H9 (cell line): ENCODE results near the gene ARHGAP22. TPM values are rescaled to one million over a fixed set of nuclear protein-coding genes. Genes with fewer than 3 reads are reported as not detected.

Experiments used
- DNase-seq: peaks from one replicate; pipeline ENCODE4 v3.0.0-alpha.2; 2017
- H2AFZ ChIP-seq: one replicate; pipeline ENCODE4 v1.6.1; 2013; ENCODE audit warnings: mild to moderate bottlenecking, low read length, control low read depth, moderate library complexity
- H2AK5ac ChIP-seq: 2 replicates; pipeline ENCODE4 v1.6.1; 2013; ENCODE audit warnings: low read length, control low read depth, mixed read lengths; ENCODE audit not compliant: insufficient read length
- H2BK120ac ChIP-seq: one replicate; pipeline ENCODE4 v1.6.1; 2013; ENCODE audit warnings: low read depth, mild to moderate bottlenecking, low read length, control low read depth, inconsistent platforms; ENCODE audit not compliant: poor library complexity, severe bottlenecking
- H2BK12ac ChIP-seq: 2 replicates; pipeline ENCODE4 v1.6.1; 2013; ENCODE audit warnings: low read length, control low read depth, mixed read lengths, low read depth; ENCODE audit not compliant: insufficient read length
- H2BK15ac ChIP-seq: 2 replicates; pipeline ENCODE4 v1.6.1; 2013; ENCODE audit warnings: low read depth, low read length, control low read depth
- H2BK20ac ChIP-seq: one replicate; pipeline ENCODE4 v1.6.1; 2013; ENCODE audit warnings: low read depth, mild to moderate bottlenecking, low read length, control low read depth, inconsistent platforms; ENCODE audit not compliant: poor library complexity, severe bottlenecking
- H2BK5ac ChIP-seq: 2 replicates; pipeline ENCODE4 v1.6.1; 2013; ENCODE audit warnings: low read length, control low read depth, mixed read lengths; ENCODE audit not compliant: insufficient read length
- H3K14ac ChIP-seq: 2 replicates; pipeline ENCODE4 v1.6.1; 2013; ENCODE audit warnings: low read length, control low read depth; ENCODE audit not compliant: insufficient read depth
- H3K18ac ChIP-seq: 2 replicates; pipeline ENCODE4 v1.6.1; 2013; ENCODE audit warnings: low read depth, mild to moderate bottlenecking, mixed read lengths, low read length, control low read depth; ENCODE audit not compliant: insufficient read length
- H3K23ac ChIP-seq: 2 replicates; pipeline ENCODE4 v1.6.1; 2013; ENCODE audit warnings: low read length, control low read depth, mixed read lengths, low read depth; ENCODE audit not compliant: insufficient read length
- H3K23me2 ChIP-seq: 2 replicates; pipeline ENCODE4 v1.6.1; 2013; ENCODE audit warnings: low read depth, mild to moderate bottlenecking, mixed read lengths, low read length, control low read depth; ENCODE audit not compliant: insufficient read length, poor library complexity, severe bottlenecking
- H3K27ac ChIP-seq: 2 replicates; pipeline ENCODE4 v1.5.1; 2013; ENCODE audit warnings: low read length, control low read depth, mixed read lengths, low read depth; ENCODE audit not compliant: insufficient read length
- H3K27me3 ChIP-seq: 2 replicates; pipeline ENCODE4 v1.6.1; 2013; ENCODE audit warnings: low read length, control low read depth, inconsistent platforms; ENCODE audit not compliant: insufficient read depth
- H3K4ac ChIP-seq: 2 replicates; pipeline ENCODE4 v1.6.1; 2013; ENCODE audit warnings: low read depth, mild to moderate bottlenecking, control low read depth, inconsistent platforms, low read length, moderate library complexity
- H3K4me1 ChIP-seq: 2 replicates; pipeline ENCODE4 v1.6.1; 2013; ENCODE audit warnings: low read length, control low read depth, inconsistent platforms; ENCODE audit not compliant: insufficient read depth
- H3K4me2 ChIP-seq: 2 replicates; pipeline ENCODE4 v1.6.1; 2013; ENCODE audit warnings: low read length, control low read depth, mixed read lengths; ENCODE audit not compliant: insufficient read length, insufficient read depth
- H3K56ac ChIP-seq: 2 replicates; pipeline ENCODE4 v1.6.1; 2013; ENCODE audit warnings: low read depth, mild to moderate bottlenecking, mixed read lengths, low read length, control low read depth; ENCODE audit not compliant: insufficient read length
- H3K79me1 ChIP-seq: 2 replicates; pipeline ENCODE4 v1.6.1; 2013; ENCODE audit warnings: low read depth, mild to moderate bottlenecking, moderate library complexity, low read length, control low read depth, inconsistent platforms; ENCODE audit not compliant: insufficient read depth, poor library complexity, severe bottlenecking
- H3K79me2 ChIP-seq: 2 replicates; pipeline ENCODE4 v1.6.1; 2013; ENCODE audit warnings: low read length, control low read depth, inconsistent platforms; ENCODE audit not compliant: insufficient read depth
- H3K9ac ChIP-seq: 2 replicates; pipeline ENCODE4 v1.6.1; 2013; ENCODE audit warnings: low read length, control low read depth, mixed read lengths; ENCODE audit not compliant: insufficient read length; ENCODE audit errors: extremely low read depth
- H3K9me3 ChIP-seq: one replicate; pipeline ENCODE4 v1.6.1; 2013; ENCODE audit warnings: low read depth, low read length, inconsistent platforms; ENCODE audit not compliant: control insufficient read depth
- H3T11ph ChIP-seq: one replicate; pipeline ENCODE4 v1.6.1; 2013; ENCODE audit warnings: mild to moderate bottlenecking, low read length, control low read depth, inconsistent platforms
- H4K20me1 ChIP-seq: one replicate; pipeline ENCODE4 v1.6.1; 2013; ENCODE audit not compliant: control insufficient read depth, insufficient read length, insufficient read depth
- H4K5ac ChIP-seq: 2 replicates; pipeline ENCODE4 v1.6.1; 2013; ENCODE audit warnings: low read depth, mild to moderate bottlenecking, mixed read lengths, low read length, control low read depth; ENCODE audit not compliant: insufficient read length
- H4K8ac ChIP-seq: replicated peaks from 2 replicates; pipeline ENCODE4 v1.6.1; 2013; ENCODE audit warnings: low read length, control low read depth, mixed read lengths, low read depth; ENCODE audit not compliant: insufficient read length
- H4K91ac ChIP-seq: 2 replicates; pipeline ENCODE4 v1.6.1; 2013; ENCODE audit warnings: low read depth, mild to moderate bottlenecking, moderate library complexity, mixed read lengths, low read length, control low read depth; ENCODE audit not compliant: insufficient read length
- H3K27ac Mint-ChIP-seq, 3 experiments: 2 replicates in 2 of 3; 3 replicates in 1 of 3; pipeline ENCODE4 v1.8.0; 2020 to 2021; ENCODE audit warnings: mixed read lengths in 3 of 3, mild to moderate bottlenecking in 1 of 3, moderate library complexity in 1 of 3
- H3K27me3 Mint-ChIP-seq: 2 replicates; pipeline ENCODE4 v1.8.0; 2021; ENCODE audit warnings: low read depth, mild to moderate bottlenecking, moderate library complexity, mixed read lengths
- H3K36me3 Mint-ChIP-seq, 3 experiments: 2 replicates in 2 of 3; 3 replicates in 1 of 3; pipeline ENCODE4 v1.8.0; 2020 to 2021; ENCODE audit warnings: low read depth in 3 of 3, mixed read lengths in 3 of 3; ENCODE audit not compliant: insufficient read depth in 1 of 3
- H3K4me1 Mint-ChIP-seq, 2 experiments: 2 replicates each; pipeline ENCODE4 v1.8.0; 2020; ENCODE audit warnings: mixed read lengths in 2 of 2
- H3K4me3 Mint-ChIP-seq, 2 experiments: 2 replicates in 1 of 2; 3 replicates in 1 of 2; pipeline ENCODE4 v1.8.0; 2020 to 2021; ENCODE audit warnings: mild to moderate bottlenecking in 2 of 2, mixed read lengths in 2 of 2, moderate library complexity in 1 of 2
- H3K9me3 Mint-ChIP-seq, 2 experiments: 2 replicates in 1 of 2; 3 replicates in 1 of 2; pipeline ENCODE4 v1.8.0; 2020; ENCODE audit warnings: mild to moderate bottlenecking in 2 of 2, mixed read lengths in 2 of 2, moderate library complexity in 1 of 2
- WGBS: extraction: QIAGEN DNeasy Blood & Tissue Kit; methylation state at CpG from one replicate; pipeline ENCODE4 v1.1.7; 2013; ENCODE audit warnings: missing lambda C conversion rate, low lambda C conversion rate, mixed read lengths; ENCODE audit not compliant: insufficient read length; ENCODE audit errors: extremely low coverage; 5-methylcytosine and 5-hydroxymethylcytosine counted together
- total RNA-seq: library from RNA; stranded (reverse); gene quantifications from 2 replicates; pipeline ENCODE4 v1.2.1, GENCODE V29; 2021
- TF ChIP-seq, protein P1 (sequence below): fragments of 200-600 bp; sonication (generic); conservative IDR thresholded peaks from 3 replicates; pipeline ENCODE4 v1.8.0; 2021; ENCODE audit warnings: antibody characterized with exemption, mild to moderate bottlenecking

ARHGAP22 gene
- total RNA-seq, 1 experiment from 2014 or later = 7.4 TPM

DNA sequence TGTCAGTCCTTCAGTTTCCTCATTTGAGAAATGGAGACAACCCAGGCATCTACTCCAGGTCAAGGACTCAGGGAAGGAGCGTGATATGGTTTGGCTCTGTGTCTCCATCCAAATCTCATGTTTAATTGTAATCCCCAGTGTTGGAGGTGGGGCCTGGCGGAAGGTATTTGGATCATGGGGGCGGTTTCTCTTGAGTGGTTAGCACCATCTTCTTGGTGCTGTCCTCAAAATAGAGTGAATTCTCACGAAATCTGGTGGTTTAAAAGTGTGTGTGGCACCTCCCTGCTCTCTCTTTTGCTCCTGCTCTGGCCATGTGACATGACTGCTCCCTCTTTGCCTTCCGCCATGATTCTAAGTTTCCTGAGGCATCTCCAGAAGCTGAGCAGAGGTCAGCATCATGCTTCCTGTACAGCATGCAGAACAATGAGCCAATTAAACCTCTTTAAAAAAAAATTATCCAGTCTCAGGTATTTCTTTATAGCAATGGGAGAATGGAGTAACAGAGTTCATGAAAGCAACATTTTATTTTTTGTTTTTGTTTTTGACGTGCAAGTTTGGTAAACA lies 30.0 kb downstream of the ARHGAP22 start:
- H4K91ac ChIP-seq = no peak overlapping the region
- no peak overlapping the region for H2BK5ac ChIP-seq
- no peak overlapping the region for H3K23ac ChIP-seq
- H3K27ac ChIP-seq = no peak overlapping the region
- no peaks in the 10 kb centered on the region for H3K79me2 ChIP-seq
- no peak overlapping the region for H2BK120ac ChIP-seq
- H2AFZ ChIP-seq = no peak overlapping the region
- no peak overlapping the region for H3K4me3 Mint-ChIP-seq
- peaks cover 16 to 17% of the 10 kb centered on the region in 2 experiments for H3K4me1 Mint-ChIP-seq
- no peaks in the 10 kb centered on the region for H3K23me2 ChIP-seq
- no peak overlapping the region for H3K9ac ChIP-seq
- H3K9me3 Mint-ChIP-seq = no peaks in the 10 kb centered on the region
- H3K4me1 ChIP-seq = no peaks in the 10 kb centered on the region
- no peak overlapping the region for H3K27ac Mint-ChIP-seq
- H3K79me1 ChIP-seq = no peaks in the 10 kb centered on the region
- H4K5ac ChIP-seq = no peak overlapping the region
- no peak overlapping the region for H3K4me2 ChIP-seq
- H4K20me1 ChIP-seq = no peaks in the 10 kb centered on the region
- no peaks in the 10 kb centered on the region for H3K27me3 ChIP-seq
- H3K14ac ChIP-seq = no peak overlapping the region
- H3K4ac ChIP-seq = no peak overlapping the region
- H3K27me3 Mint-ChIP-seq = peaks cover 9% of the 10 kb centered on the region; the same call in 1 of the 2 replicates
- H3K56ac ChIP-seq = no peak overlapping the region
- TF ChIP-seq, protein P1, sequence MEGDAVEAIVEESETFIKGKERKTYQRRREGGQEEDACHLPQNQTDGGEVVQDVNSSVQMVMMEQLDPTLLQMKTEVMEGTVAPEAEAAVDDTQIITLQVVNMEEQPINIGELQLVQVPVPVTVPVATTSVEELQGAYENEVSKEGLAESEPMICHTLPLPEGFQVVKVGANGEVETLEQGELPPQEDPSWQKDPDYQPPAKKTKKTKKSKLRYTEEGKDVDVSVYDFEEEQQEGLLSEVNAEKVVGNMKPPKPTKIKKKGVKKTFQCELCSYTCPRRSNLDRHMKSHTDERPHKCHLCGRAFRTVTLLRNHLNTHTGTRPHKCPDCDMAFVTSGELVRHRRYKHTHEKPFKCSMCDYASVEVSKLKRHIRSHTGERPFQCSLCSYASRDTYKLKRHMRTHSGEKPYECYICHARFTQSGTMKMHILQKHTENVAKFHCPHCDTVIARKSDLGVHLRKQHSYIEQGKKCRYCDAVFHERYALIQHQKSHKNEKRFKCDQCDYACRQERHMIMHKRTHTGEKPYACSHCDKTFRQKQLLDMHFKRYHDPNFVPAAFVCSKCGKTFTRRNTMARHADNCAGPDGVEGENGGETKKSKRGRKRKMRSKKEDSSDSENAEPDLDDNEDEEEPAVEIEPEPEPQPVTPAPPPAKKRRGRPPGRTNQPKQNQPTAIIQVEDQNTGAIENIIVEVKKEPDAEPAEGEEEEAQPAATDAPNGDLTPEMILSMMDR = no peak
- no CpG with 5 or more reads among the region's 6 CpGs for WGBS
- no peak overlapping the region for H2BK12ac ChIP-seq
- H3K18ac ChIP-seq = no peak overlapping the region
- DNase-seq = no peak
- H2BK15ac ChIP-seq = no peak overlapping the region
- no peaks in the 10 kb centered on the region for H3K9me3 ChIP-seq
- no peak overlapping the region for H2BK20ac ChIP-seq
- no peak overlapping the region for H3T11ph ChIP-seq
- H2AK5ac ChIP-seq = no peak overlapping the region
- no peak overlapping the region for H4K8ac ChIP-seq
- no peaks in the 10 kb centered on the region for H3K36me3 Mint-ChIP-seq
